OCI-LY1 (cell line): ENCODE data around the gene RASGRF2.

Experiments used
- EZH2 ChIP-seq: fragments of 200-600 bp; sonication (generic), shearing (Covaris generic); IDR thresholded peaks from 2 replicates; pipeline ENCODE4 v1.8.0; 2017; ENCODE audit warnings: borderline replicate concordance, mixed run types, mild to moderate bottlenecking, antibody characterized with exemption, low read length, moderate library complexity, mixed read lengths
- TF ChIP-seq, protein P1 (sequence below): fragments of 200-600 bp; sonication (generic), shearing (Covaris generic); IDR thresholded peaks from 2 replicates; pipeline ENCODE4 v1.5.1; 2017; ENCODE audit warnings: mild to moderate bottlenecking, antibody characterized with exemption, low read length, moderate library complexity, mixed read lengths

DNA sequence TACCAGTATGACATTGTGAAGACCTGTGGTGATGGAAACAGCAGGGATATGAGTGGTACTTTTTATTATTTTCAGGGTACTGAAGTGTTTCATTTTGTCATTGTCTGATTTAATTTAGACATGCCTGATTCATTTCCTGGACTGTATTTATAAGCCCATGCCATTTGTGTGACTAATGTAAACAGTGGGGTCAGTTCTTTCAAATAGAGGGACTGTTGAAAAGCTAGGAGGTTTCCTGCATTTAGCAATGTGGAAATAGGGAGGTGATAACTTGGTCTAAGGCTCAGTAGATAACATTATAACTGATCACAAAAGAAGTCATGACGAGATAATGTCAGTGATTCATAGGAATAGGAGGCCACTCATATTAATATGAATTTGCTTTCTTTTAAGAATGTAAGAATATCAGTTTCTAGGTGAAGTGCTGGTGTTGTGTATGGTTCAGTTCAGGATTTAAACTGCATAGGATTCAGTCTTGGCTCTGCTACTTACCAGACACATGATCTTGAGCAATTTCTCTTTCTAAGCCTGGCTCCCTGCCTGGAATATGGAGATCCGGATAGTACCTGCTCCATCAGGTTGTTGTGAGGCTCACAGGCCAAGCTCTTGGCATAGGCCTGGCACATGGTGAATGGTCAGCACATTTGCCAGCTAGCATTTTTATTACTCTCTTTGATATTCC lies 7.5 kb downstream of the RASGRF2 start:
- TF ChIP-seq, protein P1, sequence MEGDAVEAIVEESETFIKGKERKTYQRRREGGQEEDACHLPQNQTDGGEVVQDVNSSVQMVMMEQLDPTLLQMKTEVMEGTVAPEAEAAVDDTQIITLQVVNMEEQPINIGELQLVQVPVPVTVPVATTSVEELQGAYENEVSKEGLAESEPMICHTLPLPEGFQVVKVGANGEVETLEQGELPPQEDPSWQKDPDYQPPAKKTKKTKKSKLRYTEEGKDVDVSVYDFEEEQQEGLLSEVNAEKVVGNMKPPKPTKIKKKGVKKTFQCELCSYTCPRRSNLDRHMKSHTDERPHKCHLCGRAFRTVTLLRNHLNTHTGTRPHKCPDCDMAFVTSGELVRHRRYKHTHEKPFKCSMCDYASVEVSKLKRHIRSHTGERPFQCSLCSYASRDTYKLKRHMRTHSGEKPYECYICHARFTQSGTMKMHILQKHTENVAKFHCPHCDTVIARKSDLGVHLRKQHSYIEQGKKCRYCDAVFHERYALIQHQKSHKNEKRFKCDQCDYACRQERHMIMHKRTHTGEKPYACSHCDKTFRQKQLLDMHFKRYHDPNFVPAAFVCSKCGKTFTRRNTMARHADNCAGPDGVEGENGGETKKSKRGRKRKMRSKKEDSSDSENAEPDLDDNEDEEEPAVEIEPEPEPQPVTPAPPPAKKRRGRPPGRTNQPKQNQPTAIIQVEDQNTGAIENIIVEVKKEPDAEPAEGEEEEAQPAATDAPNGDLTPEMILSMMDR, result no peak
- no peak for TF ChIP-seq EZH2
